H9 (cell line): ENCODE measurements around the gene CPAMD8. TPM values are rescaled to one million over a fixed set of nuclear protein-coding genes. Genes with fewer than 3 reads are reported as not detected.

ENCODE experiments used
- DNase-seq: peaks from one replicate; pipeline ENCODE4 v3.0.0-alpha.2; 2017
- H2AFZ ChIP-seq: one replicate; pipeline ENCODE4 v1.6.1; 2013; ENCODE audit warnings: mild to moderate bottlenecking, low read length, control low read depth, moderate library complexity
- H2AK5ac ChIP-seq: 2 replicates; pipeline ENCODE4 v1.6.1; 2013; ENCODE audit warnings: low read length, control low read depth, mixed read lengths; ENCODE audit not compliant: insufficient read length
- H2BK120ac ChIP-seq: one replicate; pipeline ENCODE4 v1.6.1; 2013; ENCODE audit warnings: low read depth, mild to moderate bottlenecking, low read length, control low read depth, inconsistent platforms; ENCODE audit not compliant: poor library complexity, severe bottlenecking
- H2BK12ac ChIP-seq: 2 replicates; pipeline ENCODE4 v1.6.1; 2013; ENCODE audit warnings: low read length, control low read depth, mixed read lengths, low read depth; ENCODE audit not compliant: insufficient read length
- H2BK15ac ChIP-seq: 2 replicates; pipeline ENCODE4 v1.6.1; 2013; ENCODE audit warnings: low read depth, low read length, control low read depth
- H2BK20ac ChIP-seq: one replicate; pipeline ENCODE4 v1.6.1; 2013; ENCODE audit warnings: low read depth, mild to moderate bottlenecking, low read length, control low read depth, inconsistent platforms; ENCODE audit not compliant: poor library complexity, severe bottlenecking
- H2BK5ac ChIP-seq: 2 replicates; pipeline ENCODE4 v1.6.1; 2013; ENCODE audit warnings: low read length, control low read depth, mixed read lengths; ENCODE audit not compliant: insufficient read length
- H3K14ac ChIP-seq: 2 replicates; pipeline ENCODE4 v1.6.1; 2013; ENCODE audit warnings: low read length, control low read depth; ENCODE audit not compliant: insufficient read depth
- H3K18ac ChIP-seq: 2 replicates; pipeline ENCODE4 v1.6.1; 2013; ENCODE audit warnings: low read depth, mild to moderate bottlenecking, mixed read lengths, low read length, control low read depth; ENCODE audit not compliant: insufficient read length
- H3K23ac ChIP-seq: 2 replicates; pipeline ENCODE4 v1.6.1; 2013; ENCODE audit warnings: low read length, control low read depth, mixed read lengths, low read depth; ENCODE audit not compliant: insufficient read length
- H3K23me2 ChIP-seq: 2 replicates; pipeline ENCODE4 v1.6.1; 2013; ENCODE audit warnings: low read depth, mild to moderate bottlenecking, mixed read lengths, low read length, control low read depth; ENCODE audit not compliant: insufficient read length, poor library complexity, severe bottlenecking
- H3K27ac ChIP-seq: 2 replicates; pipeline ENCODE4 v1.5.1; 2013; ENCODE audit warnings: low read length, control low read depth, mixed read lengths, low read depth; ENCODE audit not compliant: insufficient read length
- H3K27me3 ChIP-seq: 2 replicates; pipeline ENCODE4 v1.6.1; 2013; ENCODE audit warnings: low read length, control low read depth, inconsistent platforms; ENCODE audit not compliant: insufficient read depth
- H3K4ac ChIP-seq: 2 replicates; pipeline ENCODE4 v1.6.1; 2013; ENCODE audit warnings: low read depth, mild to moderate bottlenecking, control low read depth, inconsistent platforms, low read length, moderate library complexity
- H3K4me1 ChIP-seq: 2 replicates; pipeline ENCODE4 v1.6.1; 2013; ENCODE audit warnings: low read length, control low read depth, inconsistent platforms; ENCODE audit not compliant: insufficient read depth
- H3K4me2 ChIP-seq: 2 replicates; pipeline ENCODE4 v1.6.1; 2013; ENCODE audit warnings: low read length, control low read depth, mixed read lengths; ENCODE audit not compliant: insufficient read length, insufficient read depth
- H3K56ac ChIP-seq: 2 replicates; pipeline ENCODE4 v1.6.1; 2013; ENCODE audit warnings: low read depth, mild to moderate bottlenecking, mixed read lengths, low read length, control low read depth; ENCODE audit not compliant: insufficient read length
- H3K79me1 ChIP-seq: 2 replicates; pipeline ENCODE4 v1.6.1; 2013; ENCODE audit warnings: low read depth, mild to moderate bottlenecking, moderate library complexity, low read length, control low read depth, inconsistent platforms; ENCODE audit not compliant: insufficient read depth, poor library complexity, severe bottlenecking
- H3K79me2 ChIP-seq: 2 replicates; pipeline ENCODE4 v1.6.1; 2013; ENCODE audit warnings: low read length, control low read depth, inconsistent platforms; ENCODE audit not compliant: insufficient read depth
- H3K9ac ChIP-seq: 2 replicates; pipeline ENCODE4 v1.6.1; 2013; ENCODE audit warnings: low read length, control low read depth, mixed read lengths; ENCODE audit not compliant: insufficient read length; ENCODE audit errors: extremely low read depth
- H3K9me3 ChIP-seq: one replicate; pipeline ENCODE4 v1.6.1; 2013; ENCODE audit warnings: low read depth, low read length, inconsistent platforms; ENCODE audit not compliant: control insufficient read depth
- H3T11ph ChIP-seq: one replicate; pipeline ENCODE4 v1.6.1; 2013; ENCODE audit warnings: mild to moderate bottlenecking, low read length, control low read depth, inconsistent platforms
- H4K20me1 ChIP-seq: one replicate; pipeline ENCODE4 v1.6.1; 2013; ENCODE audit not compliant: control insufficient read depth, insufficient read length, insufficient read depth
- H4K5ac ChIP-seq: 2 replicates; pipeline ENCODE4 v1.6.1; 2013; ENCODE audit warnings: low read depth, mild to moderate bottlenecking, mixed read lengths, low read length, control low read depth; ENCODE audit not compliant: insufficient read length
- H4K8ac ChIP-seq: replicated peaks from 2 replicates; pipeline ENCODE4 v1.6.1; 2013; ENCODE audit warnings: low read length, control low read depth, mixed read lengths, low read depth; ENCODE audit not compliant: insufficient read length
- H4K91ac ChIP-seq: 2 replicates; pipeline ENCODE4 v1.6.1; 2013; ENCODE audit warnings: low read depth, mild to moderate bottlenecking, moderate library complexity, mixed read lengths, low read length, control low read depth; ENCODE audit not compliant: insufficient read length
- H3K27ac Mint-ChIP-seq, 3 experiments: 2 replicates in 2 of 3; 3 replicates in 1 of 3; pipeline ENCODE4 v1.8.0; 2020 to 2021; ENCODE audit warnings: mixed read lengths in 3 of 3, mild to moderate bottlenecking in 1 of 3, moderate library complexity in 1 of 3
- H3K27me3 Mint-ChIP-seq: 2 replicates; pipeline ENCODE4 v1.8.0; 2021; ENCODE audit warnings: low read depth, mild to moderate bottlenecking, moderate library complexity, mixed read lengths
- H3K36me3 Mint-ChIP-seq, 3 experiments: 2 replicates in 2 of 3; 3 replicates in 1 of 3; pipeline ENCODE4 v1.8.0; 2020 to 2021; ENCODE audit warnings: low read depth in 3 of 3, mixed read lengths in 3 of 3; ENCODE audit not compliant: insufficient read depth in 1 of 3
- H3K4me1 Mint-ChIP-seq, 2 experiments: 2 replicates each; pipeline ENCODE4 v1.8.0; 2020; ENCODE audit warnings: mixed read lengths in 2 of 2
- H3K4me3 Mint-ChIP-seq, 2 experiments: 2 replicates in 1 of 2; 3 replicates in 1 of 2; pipeline ENCODE4 v1.8.0; 2020 to 2021; ENCODE audit warnings: mild to moderate bottlenecking in 2 of 2, mixed read lengths in 2 of 2, moderate library complexity in 1 of 2
- H3K9me3 Mint-ChIP-seq, 2 experiments: 2 replicates in 1 of 2; 3 replicates in 1 of 2; pipeline ENCODE4 v1.8.0; 2020; ENCODE audit warnings: mild to moderate bottlenecking in 2 of 2, mixed read lengths in 2 of 2, moderate library complexity in 1 of 2
- WGBS: extraction: QIAGEN DNeasy Blood & Tissue Kit; methylation state at CpG from one replicate; pipeline ENCODE4 v1.1.7; 2013; ENCODE audit warnings: missing lambda C conversion rate, low lambda C conversion rate, mixed read lengths; ENCODE audit not compliant: insufficient read length; ENCODE audit errors: extremely low coverage; 5-methylcytosine and 5-hydroxymethylcytosine counted together
- total RNA-seq: library from RNA; stranded (reverse); gene quantifications from 2 replicates; pipeline ENCODE4 v1.2.1, GENCODE V29; 2021
- TF ChIP-seq, protein P1 (sequence below): fragments of 200-600 bp; sonication (generic); conservative IDR thresholded peaks from 3 replicates; pipeline ENCODE4 v1.8.0; 2021; ENCODE audit warnings: antibody characterized with exemption, mild to moderate bottlenecking

The CPAMD8 gene
- total RNA-seq, 1 experiment from 2014 or later, result 12.0 TPM

DNA sequence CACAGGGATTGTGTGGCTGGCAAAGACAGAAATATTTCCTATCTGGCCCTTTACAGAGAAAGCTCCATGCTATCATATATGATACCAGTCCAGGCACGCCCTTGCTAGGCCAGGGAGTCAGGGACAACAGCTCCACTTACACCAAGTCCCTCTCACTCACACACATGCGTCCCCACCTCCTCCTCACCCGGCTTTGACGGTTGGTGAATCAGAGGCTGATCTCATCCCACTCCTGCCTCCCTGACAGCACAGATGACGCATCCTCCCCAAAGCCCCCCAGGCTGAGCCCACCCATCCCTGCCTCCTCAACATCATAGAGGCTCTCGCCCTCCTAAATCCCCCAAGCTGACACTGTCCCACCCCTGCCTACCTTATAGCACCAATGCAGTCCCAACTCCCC lies 75.1 kb downstream of the CPAMD8 start:
- Histone ChIP-seq H2BK15ac (no peak overlapping the region), H3K23me2 (no peaks in the 10 kb centered on the region), H3K14ac (no peak overlapping the region), H2BK12ac (no peak overlapping the region), H3K27ac (no peak overlapping the region), H4K91ac (no peak overlapping the region), H4K8ac (no peak overlapping the region), H4K20me1 (no peaks in the 10 kb centered on the region), H3K9me3 (no peaks in the 10 kb centered on the region), H3K18ac (no peak overlapping the region), H3K4ac (no peak overlapping the region), H3K27me3 (no peaks in the 10 kb centered on the region), H4K5ac (no peak overlapping the region), H3K23ac (no peak overlapping the region), H2BK120ac (no peak overlapping the region), H2AK5ac (no peak overlapping the region), H3T11ph (no peak overlapping the region), H3K79me2 (no peaks in the 10 kb centered on the region), H2BK5ac (no peak overlapping the region), H2BK20ac (no peak overlapping the region), H3K9ac (no peak overlapping the region), H3K79me1 (no peaks in the 10 kb centered on the region), H3K56ac (no peak overlapping the region), H2AFZ (no peak overlapping the region), H3K4me2 (no peak overlapping the region), H3K4me1 (no peaks in the 10 kb centered on the region)
- H3K4me3 Mint-ChIP-seq, result no peak overlapping the region
- WGBS, result no CpG with 5 or more reads among the region's 6 CpGs
- peaks cover 0 to under 1% (median 0%) of the 10 kb centered on the region in 3 experiments; a peak in 2 of 7 replicates for H3K36me3 Mint-ChIP-seq
- H3K27ac Mint-ChIP-seq, result peak overlapping the region in 1 of 3 experiments; percentile 39; a peak in 1 of 7 replicates
- H3K27me3 Mint-ChIP-seq, result no peaks in the 10 kb centered on the region
- H3K4me1 Mint-ChIP-seq, result no peaks in the 10 kb centered on the region
- TF ChIP-seq, protein P1, sequence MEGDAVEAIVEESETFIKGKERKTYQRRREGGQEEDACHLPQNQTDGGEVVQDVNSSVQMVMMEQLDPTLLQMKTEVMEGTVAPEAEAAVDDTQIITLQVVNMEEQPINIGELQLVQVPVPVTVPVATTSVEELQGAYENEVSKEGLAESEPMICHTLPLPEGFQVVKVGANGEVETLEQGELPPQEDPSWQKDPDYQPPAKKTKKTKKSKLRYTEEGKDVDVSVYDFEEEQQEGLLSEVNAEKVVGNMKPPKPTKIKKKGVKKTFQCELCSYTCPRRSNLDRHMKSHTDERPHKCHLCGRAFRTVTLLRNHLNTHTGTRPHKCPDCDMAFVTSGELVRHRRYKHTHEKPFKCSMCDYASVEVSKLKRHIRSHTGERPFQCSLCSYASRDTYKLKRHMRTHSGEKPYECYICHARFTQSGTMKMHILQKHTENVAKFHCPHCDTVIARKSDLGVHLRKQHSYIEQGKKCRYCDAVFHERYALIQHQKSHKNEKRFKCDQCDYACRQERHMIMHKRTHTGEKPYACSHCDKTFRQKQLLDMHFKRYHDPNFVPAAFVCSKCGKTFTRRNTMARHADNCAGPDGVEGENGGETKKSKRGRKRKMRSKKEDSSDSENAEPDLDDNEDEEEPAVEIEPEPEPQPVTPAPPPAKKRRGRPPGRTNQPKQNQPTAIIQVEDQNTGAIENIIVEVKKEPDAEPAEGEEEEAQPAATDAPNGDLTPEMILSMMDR, result no peak
- no peak for DNase-seq
- no peaks in the 10 kb centered on the region for H3K9me3 Mint-ChIP-seq
